SK-MEL-5 (cell line): ENCODE results near the gene AUP1. TPM values are rescaled to one million over a fixed set of nuclear protein-coding genes. Genes with fewer than 3 reads are reported as not detected.
A peak's percentile ranks its signal among the peaks of the same experiment; 100 is the strongest.
"Not testable (repeated sequence)": the region's sequence is repeated elsewhere in the genome, so short reads cannot be mapped to it uniquely, and the experiment has no call there.

ENCODE experiments used
- DNase-seq: peaks from one replicate; pipeline ENCODE4 v3.0.0-alpha.2; 2016; ENCODE audit warnings: low read depth, low spot score
- in situ Hi-C: cut with HindIII; loops from 2 replicates; pipeline ENCODE4 v1.10.0; 2016; ENCODE audit warnings: low sequenced_read_pairs, high pct_unique_total_duplicates, low pct_unique_long_range_greater_than_20kb
- polyA plus RNA-seq, 2 experiments: library from polyadenylated mRNA; depleted of rRNA; stranded (reverse); fragments of >200 nt; gene quantifications; 2 replicates each; pipeline ENCODE4 v1.2.3, GENCODE V29; 2015
- total RNA-seq: library from RNA; depleted of rRNA; stranded (reverse); fragments of >200 nt; shearing (Covaris generic); gene quantifications from 2 replicates; pipeline ENCODE4 v1.2.3, GENCODE V29; 2014; rRNA removed

Gene AUP1, protein sequence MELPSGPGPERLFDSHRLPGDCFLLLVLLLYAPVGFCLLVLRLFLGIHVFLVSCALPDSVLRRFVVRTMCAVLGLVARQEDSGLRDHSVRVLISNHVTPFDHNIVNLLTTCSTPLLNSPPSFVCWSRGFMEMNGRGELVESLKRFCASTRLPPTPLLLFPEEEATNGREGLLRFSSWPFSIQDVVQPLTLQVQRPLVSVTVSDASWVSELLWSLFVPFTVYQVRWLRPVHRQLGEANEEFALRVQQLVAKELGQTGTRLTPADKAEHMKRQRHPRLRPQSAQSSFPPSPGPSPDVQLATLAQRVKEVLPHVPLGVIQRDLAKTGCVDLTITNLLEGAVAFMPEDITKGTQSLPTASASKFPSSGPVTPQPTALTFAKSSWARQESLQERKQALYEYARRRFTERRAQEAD
- 366 and 433 TPM in 2 replicates for total RNA-seq
- 301 and 335 TPM in 2 replicates for polyA plus RNA-seq (2015; cell fraction: cytosol; rRNA removed)
- polyA plus RNA-seq (2015; cell fraction: nucleus; rRNA removed): 1,451 and 2,044 TPM in 2 replicates

DNA sequence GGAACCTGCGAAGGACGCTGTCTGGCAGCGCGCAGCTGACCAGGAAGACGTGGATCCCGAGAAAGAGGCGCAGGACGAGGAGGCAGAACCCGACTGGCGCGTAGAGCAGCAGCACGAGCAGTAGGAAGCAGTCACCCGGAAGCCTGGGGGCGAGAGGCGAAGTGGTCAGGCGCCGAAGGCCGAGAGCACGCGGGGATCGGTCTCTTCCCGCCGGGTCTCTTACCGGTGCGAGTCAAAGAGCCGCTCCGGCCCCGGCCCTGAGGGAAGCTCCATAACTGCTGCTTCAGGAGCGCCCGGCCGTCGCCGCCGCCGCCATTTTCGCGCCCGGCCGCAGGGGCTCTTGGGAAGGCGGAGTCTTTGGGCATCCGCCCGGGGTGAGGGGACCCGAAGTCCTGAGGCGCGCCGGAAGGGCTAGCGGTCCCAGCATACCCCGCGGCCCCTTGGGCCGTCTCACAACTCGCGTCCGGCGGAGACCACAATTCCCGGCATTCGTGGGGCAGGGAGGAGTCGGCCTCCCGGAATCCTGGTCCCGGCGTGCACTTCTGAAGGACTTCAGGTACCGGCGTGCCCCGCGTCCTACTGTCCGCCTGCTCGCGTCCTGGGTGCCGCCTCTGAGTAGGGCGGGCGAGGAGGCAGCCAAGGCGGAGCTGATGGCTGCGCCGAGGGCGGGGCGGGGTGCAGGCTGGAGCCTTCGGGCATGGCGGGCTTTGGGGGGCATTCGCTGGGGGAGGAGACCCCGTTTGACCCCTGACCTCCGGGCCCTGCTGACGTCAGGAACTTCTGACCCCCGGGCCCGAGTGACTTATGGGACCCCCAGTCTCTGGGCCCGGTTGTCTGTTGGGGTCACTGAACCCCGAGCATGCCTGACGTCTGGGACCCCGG is at the start of gene AUP1, which contains the start of gene HTRA2:
AUP1 (minus strand) TSS at position 350 of the 882 bp plus-strand sequence; CDS start at position 273, 77 bp downstream.
HTRA2 (plus strand) TSS at position 577 of the 882 bp plus-strand sequence; CDS start at position 651, 74 bp downstream.
- peak; percentile 99 for DNase-seq
- in situ Hi-C loops: no loop called here

DNA sequence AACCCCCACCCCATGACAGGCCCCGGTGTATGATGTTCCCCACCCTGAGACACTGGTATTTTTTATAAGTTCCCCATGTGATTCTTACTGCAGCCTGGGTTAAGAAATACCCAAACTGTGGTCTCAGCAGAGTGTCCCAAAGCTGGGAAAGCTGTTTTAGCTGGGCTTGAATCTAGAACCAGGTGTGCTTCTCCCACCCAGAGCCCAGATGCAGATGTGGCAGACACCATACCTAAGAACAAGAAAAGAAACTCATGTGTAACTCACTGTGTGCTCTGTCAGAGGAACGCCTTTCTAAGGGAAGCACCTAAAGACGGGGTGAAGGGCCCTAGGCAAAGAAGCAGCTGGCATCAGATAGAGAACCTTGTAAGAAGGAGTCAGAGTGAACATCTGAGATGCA is 48.9 kb upstream of the AUP1 start:
- in situ Hi-C loops: no loop called here
- DNase-seq: no peak

DNA sequence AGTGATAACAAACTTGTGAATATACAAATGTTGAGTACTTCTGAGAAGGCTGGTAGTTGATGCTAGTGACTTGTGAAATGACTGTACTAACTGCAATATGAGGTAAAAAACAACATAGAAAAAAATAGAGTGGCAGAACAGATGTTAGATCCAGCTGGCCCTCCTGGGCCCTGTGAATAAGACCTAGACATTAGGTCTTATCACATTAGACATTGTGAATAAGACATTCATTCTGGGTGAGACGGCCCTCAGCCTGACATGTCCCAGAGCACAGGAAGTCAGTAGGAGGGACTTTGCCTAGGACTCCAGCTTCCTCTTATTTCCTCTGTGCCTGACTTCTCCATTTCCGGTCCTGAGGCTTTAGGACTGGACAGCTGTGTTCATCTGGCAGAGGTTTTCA is 47.9 kb upstream of the AUP1 start:
- peak; percentile 25 for DNase-seq
- in situ Hi-C loops: no loop called here

DNA sequence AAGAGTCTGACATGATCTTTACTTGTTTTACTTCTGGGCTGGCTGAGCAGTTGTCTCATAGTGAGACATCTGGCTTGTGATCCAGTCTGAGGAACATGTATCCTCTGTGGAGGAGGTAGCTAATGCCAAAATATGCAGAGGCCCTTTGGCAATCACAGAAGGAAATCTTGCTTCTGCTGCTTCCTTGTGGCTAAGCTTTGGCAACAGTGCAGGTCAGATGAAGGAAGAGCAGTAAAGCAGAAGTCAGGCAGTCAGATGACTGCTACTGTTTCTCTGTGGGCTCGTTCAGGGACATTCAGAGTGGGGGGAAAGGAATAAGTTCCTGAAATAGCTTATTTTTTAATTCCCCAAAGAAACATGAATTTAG is 47.3 kb upstream of the AUP1 start:
- in situ Hi-C loops: no loop called here
- peak; percentile 47 for DNase-seq

DNA sequence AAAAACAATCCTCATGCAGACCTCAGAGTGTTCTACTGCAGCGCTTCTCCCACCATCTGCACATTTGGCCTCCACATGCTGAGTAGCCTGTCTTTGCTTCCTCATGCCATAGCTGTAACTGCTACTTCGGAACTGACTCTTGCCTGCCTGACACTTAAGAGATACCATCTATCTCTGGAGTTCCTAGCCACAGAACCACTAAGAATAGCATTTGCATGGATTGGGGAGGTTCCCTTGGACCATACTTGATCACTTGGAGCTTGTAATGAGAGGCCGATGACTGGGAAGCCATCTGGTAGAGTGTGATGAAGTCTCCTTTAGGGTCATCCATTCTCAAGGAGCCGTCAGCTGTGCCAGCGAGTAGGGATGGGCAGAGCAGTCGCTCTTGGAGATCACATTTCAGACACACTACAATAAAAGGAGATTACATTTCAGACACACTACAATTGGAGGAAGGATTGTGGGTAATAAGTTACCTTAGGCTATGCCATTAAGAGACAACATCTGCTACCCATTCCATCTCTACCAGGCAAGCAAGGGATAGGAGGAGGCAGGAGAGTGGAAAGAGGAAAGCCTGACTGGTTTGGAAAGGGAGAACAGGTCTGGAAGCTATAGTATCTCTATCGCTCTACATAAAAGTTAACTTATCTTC is 46.8 kb upstream of the AUP1 start:
- in situ Hi-C loops: no loop called here
- no peak for DNase-seq

DNA sequence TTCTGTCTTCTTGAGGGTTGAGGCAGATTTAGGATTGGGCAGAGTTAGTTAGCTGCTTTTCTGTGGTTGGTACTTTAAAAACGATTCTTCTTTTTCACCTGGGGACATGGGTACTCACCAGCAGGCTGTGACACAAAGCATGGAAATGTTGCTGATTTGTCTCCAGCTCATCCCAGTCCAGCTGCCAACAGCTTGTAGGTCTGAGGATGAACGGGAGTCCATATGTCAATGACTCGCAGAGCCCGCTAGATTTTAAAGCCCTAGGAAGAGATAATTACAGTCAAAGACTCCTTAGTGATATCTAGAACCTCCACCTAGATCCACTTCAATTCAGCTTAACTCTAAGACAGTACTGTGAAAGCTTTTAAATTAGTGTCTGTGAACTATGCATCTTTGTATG is 45.8 kb upstream of the AUP1 start:
- in situ Hi-C loops: no loop called here
- DNase-seq: no peak

DNA sequence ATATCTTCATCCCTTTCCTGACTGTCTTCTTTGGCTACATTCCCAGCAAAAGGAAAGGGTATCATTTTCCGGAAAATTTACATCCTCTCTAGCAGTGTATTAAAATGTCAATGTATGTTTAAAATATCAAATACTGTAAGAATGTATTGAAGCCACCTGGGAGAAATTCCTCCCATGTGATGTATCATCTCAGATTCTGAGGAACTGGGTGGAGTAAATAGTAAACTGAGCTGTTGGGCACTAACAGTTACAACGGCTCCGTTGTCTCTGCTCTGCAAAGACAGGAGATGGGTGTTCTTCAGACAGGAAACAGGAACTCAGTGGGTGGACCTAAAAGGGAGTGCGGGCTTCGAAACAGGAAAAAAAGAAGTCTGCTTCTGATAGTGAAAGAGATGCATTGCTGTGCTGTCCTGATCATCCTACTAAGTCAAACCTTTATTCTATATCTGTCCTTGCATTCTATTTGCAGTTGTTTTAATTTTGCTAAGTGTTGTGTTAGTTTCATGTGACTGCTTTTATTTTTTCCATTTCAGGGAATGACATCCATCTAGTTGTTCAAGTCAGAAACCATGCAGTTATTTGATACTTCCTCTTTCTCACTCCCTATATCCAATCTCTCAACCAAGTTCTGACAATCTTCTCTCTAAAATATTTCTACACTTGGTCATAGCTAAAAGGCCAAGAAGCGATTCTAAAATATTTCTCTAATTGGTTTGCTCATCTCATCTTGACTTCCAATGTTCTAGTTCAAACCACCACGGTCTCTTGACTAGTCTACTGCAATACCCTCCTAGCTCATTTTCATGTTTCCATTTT is 44.4 kb upstream of the AUP1 start:
- in situ Hi-C loops: no loop called here
- DNase-seq: peak; percentile 97

DNA sequence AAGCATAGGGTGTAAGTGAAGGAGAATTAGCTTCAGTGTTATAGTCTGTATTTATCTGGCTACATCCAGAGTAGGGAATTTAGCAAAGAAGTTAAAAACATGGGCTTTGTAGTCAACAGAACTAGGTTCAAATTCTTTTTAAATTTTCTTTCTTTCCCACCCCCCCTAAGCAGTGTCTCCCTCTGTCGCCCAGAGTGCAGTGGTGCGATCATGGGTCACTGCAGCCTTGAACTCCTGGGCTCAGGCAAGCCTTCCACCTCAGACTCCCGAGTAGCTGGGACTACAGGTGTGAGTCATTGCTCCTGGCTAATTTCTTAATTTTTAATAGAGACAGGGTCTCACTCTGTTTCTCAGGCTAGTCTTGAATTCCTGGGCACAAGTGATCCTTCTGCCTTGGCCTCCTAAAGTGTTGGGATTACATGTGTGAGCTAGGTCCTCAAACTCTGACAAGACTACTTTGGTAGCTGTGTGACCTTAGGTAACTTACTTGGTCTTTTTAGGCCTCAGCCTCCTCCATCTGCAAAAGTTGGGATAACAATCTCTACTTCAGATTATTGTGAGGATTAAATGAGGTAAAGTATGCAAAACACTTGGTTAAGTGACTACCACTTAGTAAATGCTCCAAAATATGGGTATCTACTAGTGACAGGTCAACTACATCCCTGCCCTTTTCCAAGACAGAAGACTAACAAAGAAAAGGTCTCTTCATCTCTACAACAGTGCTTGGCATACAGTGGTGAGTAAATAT is 42.8 kb upstream of the AUP1 start:
- in situ Hi-C loops: no loop called here

DNA sequence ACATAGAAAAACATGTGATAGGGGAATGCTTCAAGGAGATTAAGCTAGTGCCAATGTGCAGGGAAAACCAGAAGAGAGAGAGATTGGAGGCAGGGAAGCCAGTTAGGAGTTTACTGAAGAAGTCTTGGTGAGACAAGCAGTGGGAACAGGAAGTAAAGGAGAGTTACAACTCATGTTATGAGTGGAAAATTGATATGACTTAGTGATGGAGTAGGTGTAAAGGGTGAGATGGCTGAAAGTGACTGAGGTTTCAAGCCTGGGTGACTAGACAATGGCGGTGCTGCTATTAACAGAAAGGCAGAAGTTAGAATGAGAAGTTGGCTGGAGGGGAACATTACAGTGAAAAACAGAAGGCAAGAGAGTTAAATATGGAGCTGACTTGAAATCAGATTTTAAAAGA is 41.6 kb upstream of the AUP1 start:
- in situ Hi-C loops: no loop called here
- no peak for DNase-seq

More for the DNA sequence above, 42.8 kb upstream of the AUP1 start:
- no peak for DNase-seq

DNA sequence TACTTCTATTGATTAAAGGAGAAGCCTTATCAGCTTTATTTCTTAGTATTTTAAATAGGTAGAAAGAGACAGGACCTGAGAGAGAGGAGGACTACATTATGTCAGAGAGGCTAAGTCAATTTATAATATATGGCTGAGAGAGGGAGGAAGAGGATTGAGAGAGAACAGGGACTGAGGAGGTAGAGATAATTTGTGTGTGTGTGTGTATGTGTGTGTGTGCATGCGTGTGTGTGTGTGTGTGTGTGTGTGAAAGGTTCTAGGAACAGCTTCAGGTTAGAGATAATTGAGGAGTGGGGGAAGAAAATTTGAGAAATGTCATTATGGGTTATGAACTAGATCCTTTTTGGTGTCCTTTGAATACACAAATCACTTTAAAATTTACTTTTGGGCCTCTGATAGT is 40.2 kb upstream of the AUP1 start:
- in situ Hi-C loops: no loop called here
- no peak for DNase-seq

DNA sequence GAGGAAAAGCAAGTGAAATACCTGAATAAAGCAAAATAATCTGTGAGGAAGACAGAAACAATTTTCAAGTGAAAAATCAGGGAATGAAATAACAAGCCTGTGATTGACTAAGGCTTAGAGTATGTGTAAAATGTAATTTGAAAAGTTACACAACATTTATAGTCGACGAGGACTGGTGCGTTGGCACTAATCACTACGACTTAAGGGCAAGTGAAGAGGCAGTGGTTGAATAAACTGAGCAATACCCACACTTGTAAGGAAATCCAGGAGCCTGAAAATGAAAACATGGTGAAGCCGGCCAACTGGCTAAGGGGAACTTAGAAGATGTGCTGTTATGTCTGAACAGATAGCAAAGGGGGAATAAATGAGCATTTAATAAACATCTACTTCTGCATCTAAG is 38.4 kb upstream of the AUP1 start:
- DNase-seq: no peak

DNA sequence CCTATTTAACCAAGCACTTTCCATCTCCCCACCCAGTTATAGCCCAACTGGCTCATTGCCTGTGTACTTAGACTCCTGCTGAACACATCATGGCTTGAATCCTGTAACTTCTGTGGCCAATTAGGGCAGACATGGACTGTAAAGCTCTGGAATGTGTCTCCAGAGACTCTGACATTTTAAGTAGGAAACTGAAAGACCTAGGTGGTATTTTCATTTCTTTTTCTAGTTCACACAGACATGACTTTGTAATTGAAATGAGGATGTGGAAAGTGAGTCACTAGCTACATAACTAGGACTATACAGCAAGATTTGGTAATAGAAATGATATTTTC is 37.2 kb upstream of the AUP1 start:
- in situ Hi-C loops: no loop called here
- peak; percentile 59 for DNase-seq

More for the DNA sequence above, 38.4 kb upstream of the AUP1 start:
- in situ Hi-C loops: no loop called here

DNA sequence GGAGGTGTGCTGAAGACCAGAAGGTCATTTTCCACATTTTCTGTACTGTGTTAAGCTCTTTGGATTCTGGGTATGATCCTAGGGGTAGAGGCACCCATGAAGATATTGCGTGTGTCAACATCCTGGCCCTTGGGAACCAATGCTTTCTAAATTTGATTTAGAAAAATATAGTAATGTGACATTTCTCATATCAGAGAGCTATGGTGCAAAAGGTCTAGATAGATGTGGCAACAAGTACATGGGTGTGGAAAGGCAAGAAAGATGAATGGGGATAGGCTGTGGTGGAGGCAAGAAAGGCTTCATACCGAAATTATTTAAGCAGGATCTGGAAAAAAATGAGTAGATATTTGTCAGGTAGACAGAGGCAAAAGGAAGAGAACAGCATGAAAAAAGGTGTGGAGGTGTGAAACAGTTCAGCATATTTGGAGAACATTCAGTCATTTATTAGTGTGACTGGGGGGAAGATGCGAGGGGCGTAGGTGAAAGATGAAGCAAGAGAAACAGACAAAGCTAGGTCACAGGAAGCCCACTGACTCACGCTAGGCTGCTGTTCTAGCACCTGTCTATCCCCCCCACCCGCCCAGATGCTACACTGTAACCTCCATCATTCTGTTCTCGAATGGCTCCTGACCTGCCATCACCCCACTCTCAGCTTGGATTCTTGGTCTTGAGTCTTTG is 36.7 kb upstream of the AUP1 start:
- in situ Hi-C loops: no loop called here
- no peak for DNase-seq

DNA sequence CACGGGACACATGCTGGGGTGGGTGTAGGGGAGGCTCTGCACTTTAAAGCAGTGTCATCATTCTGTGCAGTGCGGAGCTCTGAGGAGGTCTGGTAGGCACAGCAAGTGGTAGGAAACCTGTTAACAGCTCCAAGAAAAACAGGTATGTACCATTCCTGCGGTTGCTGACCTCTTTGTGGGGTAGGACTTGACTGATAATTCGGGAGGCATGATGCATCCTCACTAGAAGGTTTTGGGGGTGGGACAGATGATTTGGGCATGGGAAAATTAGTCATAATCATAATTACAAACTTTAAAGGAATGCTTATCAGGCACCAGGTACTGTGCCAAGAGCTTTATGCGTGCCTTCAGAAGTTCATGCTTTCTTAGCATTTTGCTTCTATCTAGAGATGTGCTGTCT is 34.7 kb upstream of the AUP1 start:
- in situ Hi-C loops: no loop called here
- DNase-seq: no peak

DNA sequence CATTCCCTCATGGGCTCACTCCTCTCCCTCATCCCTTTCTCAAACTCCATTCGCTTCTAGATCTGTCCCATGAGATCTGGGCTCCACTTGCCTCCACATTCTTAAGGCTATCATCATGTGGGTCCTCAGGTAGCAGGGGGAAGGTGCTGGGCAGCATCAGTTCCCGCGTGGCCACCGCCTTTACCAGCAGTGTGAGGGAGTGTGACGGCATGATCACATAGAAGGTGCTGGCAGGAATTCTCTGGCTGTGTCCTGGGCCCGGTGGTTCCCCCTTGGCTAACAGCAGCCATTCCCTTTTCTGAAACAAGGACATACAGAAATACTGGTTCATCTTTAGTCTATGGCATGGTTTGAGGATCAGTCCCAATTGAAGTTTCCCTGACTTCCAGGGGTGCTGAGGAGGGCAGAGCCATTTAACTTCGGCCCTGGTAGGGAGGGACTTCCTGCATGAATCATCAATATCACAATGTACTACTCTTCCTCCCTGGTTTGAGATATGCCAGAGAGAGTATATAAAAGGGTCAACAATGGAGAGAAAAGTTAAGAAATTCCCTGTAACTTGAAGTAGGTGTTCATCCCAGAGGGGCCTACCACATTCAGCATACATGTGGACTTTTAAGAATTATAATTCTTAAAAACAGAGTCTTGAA is 32.7 kb upstream of the AUP1 start:
- DNase-seq: no peak
- in situ Hi-C loops: no loop called here

DNA sequence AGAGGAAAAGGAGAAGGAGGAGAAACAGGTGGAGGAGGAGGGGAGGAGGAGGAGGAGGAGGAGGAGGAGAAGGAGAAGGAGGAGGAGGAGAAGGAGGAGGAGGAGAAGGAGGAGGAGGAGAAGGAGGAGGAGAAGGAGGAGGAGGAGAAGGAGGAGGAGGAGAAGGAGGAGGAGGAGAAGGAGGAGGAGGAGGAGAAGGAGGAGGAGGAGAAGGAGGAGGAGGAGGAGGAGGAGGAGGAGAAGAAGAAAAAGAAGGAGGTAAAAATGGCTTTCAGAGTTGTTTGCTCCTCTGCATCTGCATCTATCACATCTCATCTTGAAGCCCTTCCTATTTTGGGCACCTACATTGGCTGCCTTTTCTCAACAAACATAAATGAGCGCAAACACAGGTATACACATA is 31.5 kb upstream of the AUP1 start:
- DNase-seq, in situ Hi-C loops: not testable (repeated sequence)
